Progenitor cell of endocrine pancreas (in vitro differentiated cells): Measurements from ENCODE around the gene MACROD2. TPM values are rescaled to one million over a fixed set of nuclear protein-coding genes. Genes with fewer than 3 reads are reported as not detected.

Experiments
- DNase-seq: peaks from one replicate; pipeline ENCODE4 v3.0.0; 2021; ENCODE audit warnings: low spot score; ENCODE audit not compliant: unreplicated experiment
- H3K27ac Mint-ChIP-seq: 2 replicates; pipeline ENCODE4 v1.8.0; 2021; ENCODE audit warnings: mild to moderate bottlenecking, moderate library complexity, mixed read lengths
- H3K27me3 Mint-ChIP-seq: 2 replicates; pipeline ENCODE4 v1.8.0; 2021; ENCODE audit warnings: mixed read lengths
- H3K36me3 Mint-ChIP-seq: 2 replicates; pipeline ENCODE4 v1.8.0; 2022; ENCODE audit warnings: mixed read lengths; ENCODE audit not compliant: insufficient read depth
- H3K4me1 Mint-ChIP-seq: 2 replicates; pipeline ENCODE4 v1.8.0; 2021; ENCODE audit warnings: low read depth, mixed read lengths
- H3K4me3 Mint-ChIP-seq: 2 replicates; pipeline ENCODE4 v1.8.0; 2021; ENCODE audit warnings: low read depth, mild to moderate bottlenecking, moderate library complexity, mixed read lengths
- H3K9me3 Mint-ChIP-seq: 2 replicates; pipeline ENCODE4 v1.8.0; 2021; ENCODE audit warnings: low read depth, mixed read lengths
- total RNA-seq: library from RNA; stranded (reverse); gene quantifications from 2 replicates; pipeline ENCODE4 v1.2.1, GENCODE V29; 2021
- TF ChIP-seq, protein P1 (sequence below): fragments of 200-600 bp; sonication (generic); IDR thresholded peaks from one replicate; pipeline ENCODE4 v1.5.0; 2021; ENCODE audit warnings: antibody characterized with exemption, mild to moderate bottlenecking; ENCODE audit not compliant: unreplicated experiment

MACROD2 gene
- total RNA-seq, 1 donor from 2014 or later: 7.6 TPM

DNA sequence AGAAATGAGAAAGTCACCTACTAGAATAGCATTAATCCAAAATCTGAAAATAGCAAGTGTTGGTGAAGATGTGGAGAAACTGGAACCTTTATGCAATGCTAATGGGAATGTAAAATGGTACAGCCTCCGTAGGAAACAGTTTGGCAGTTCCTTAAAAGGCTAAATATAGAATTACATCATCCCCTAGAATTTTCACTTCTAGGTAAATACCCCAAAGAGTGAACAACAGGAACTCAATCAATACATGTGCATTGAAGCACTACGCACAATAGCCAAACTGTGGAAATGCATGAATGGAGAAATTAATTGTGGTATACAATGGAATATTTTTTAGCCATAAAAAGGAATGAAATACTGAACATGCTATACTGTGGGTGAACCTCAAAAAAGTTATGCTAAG lies 1324.1 kb downstream of the MACROD2 start:
- H3K4me3 Mint-ChIP-seq: no peak overlapping the region
- H3K36me3 Mint-ChIP-seq: no peaks in the 10 kb centered on the region
- TF ChIP-seq, protein P1, sequence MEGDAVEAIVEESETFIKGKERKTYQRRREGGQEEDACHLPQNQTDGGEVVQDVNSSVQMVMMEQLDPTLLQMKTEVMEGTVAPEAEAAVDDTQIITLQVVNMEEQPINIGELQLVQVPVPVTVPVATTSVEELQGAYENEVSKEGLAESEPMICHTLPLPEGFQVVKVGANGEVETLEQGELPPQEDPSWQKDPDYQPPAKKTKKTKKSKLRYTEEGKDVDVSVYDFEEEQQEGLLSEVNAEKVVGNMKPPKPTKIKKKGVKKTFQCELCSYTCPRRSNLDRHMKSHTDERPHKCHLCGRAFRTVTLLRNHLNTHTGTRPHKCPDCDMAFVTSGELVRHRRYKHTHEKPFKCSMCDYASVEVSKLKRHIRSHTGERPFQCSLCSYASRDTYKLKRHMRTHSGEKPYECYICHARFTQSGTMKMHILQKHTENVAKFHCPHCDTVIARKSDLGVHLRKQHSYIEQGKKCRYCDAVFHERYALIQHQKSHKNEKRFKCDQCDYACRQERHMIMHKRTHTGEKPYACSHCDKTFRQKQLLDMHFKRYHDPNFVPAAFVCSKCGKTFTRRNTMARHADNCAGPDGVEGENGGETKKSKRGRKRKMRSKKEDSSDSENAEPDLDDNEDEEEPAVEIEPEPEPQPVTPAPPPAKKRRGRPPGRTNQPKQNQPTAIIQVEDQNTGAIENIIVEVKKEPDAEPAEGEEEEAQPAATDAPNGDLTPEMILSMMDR: no peak
- H3K27me3 Mint-ChIP-seq: no peaks in the 10 kb centered on the region
- H3K9me3 Mint-ChIP-seq: peaks cover 10% of the 10 kb centered on the region
- no peaks in the 10 kb centered on the region for H3K4me1 Mint-ChIP-seq
- DNase-seq: no peak
- no peak overlapping the region for H3K27ac Mint-ChIP-seq

DNA sequence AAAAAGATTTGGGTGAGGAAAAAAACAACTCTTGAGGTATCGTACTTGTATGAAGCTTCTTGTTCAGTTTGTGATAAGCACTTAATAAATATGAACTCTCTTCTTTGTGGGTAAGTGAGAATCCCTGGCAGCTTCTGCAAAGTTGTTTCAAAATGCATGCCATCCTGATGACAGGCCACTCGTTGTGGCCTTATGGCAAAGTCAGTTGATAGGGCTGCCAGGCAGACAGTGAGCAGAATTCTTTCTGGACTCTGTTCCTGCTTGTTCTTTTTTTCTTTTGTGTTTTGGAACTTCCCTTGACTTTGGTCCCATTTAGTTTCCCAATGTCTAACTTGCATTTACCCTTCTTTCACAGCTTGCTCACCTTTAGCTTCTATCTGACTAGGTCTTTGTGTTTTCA lies 1325.6 kb downstream of the MACROD2 start:
- H3K27ac Mint-ChIP-seq: no peak overlapping the region
- TF ChIP-seq, protein P1: no peak
- no peak for DNase-seq
- no peaks in the 10 kb centered on the region for H3K4me1 Mint-ChIP-seq
- no peaks in the 10 kb centered on the region for H3K27me3 Mint-ChIP-seq
- H3K9me3 Mint-ChIP-seq: peaks cover 7% of the 10 kb centered on the region
- H3K36me3 Mint-ChIP-seq: no peaks in the 10 kb centered on the region
- no peak overlapping the region for H3K4me3 Mint-ChIP-seq

DNA sequence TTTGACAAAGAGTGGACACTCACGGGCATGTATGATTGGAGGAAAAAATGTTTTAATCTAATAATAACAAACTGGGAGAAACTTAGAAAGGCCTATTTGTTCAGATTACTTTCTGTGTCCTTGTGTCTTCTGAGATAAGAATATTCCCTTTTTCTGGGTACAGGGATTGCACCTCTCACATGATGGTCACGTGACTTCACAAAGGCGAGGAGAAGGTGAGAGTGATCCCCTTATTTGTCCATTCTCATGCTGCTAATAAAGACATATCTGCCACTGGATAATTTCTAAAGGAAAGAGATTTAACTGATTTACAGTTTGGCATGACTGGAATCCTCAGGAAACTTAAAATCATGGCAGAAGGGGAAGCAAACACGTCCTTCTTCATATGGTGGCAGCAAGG lies 1331.8 kb downstream of the MACROD2 start:
- Mint-ChIP-seq H3K36me3 (no peaks in the 10 kb centered on the region), H3K27me3 (no peaks in the 10 kb centered on the region), H3K4me3 (no peak overlapping the region), H3K4me1 (peaks cover 3% of the 10 kb centered on the region), H3K27ac (no peak overlapping the region), H3K9me3 (no peaks in the 10 kb centered on the region)
- TF ChIP-seq, protein P1: no peak
- no peak for DNase-seq

DNA sequence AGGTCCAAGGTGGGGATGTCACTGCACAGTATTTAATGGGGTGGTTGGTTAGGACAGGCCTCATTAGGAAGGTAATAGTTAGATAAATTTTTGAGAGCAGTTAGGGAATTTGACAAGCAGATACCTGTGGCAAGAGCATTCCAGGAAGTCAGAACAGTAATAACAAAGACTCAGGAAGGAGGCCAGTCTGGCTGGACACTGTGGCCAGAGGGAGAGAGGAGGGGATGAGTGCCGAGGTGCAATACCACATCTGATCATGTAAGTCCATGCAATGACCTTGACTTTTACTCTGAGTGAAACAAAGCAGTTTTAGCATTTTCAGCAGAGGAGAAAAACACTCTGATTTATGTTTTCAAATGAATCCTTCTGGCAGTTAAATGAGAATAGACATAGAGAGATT lies 1332.8 kb downstream of the MACROD2 start:
- TF ChIP-seq, protein P1: no peak
- Mint-ChIP-seq H3K9me3 (no peaks in the 10 kb centered on the region), H3K27ac (no peak overlapping the region), H3K27me3 (no peaks in the 10 kb centered on the region), H3K4me1 (peaks cover 3% of the 10 kb centered on the region), H3K4me3 (no peak overlapping the region), H3K36me3 (no peaks in the 10 kb centered on the region)
- no peak for DNase-seq

DNA sequence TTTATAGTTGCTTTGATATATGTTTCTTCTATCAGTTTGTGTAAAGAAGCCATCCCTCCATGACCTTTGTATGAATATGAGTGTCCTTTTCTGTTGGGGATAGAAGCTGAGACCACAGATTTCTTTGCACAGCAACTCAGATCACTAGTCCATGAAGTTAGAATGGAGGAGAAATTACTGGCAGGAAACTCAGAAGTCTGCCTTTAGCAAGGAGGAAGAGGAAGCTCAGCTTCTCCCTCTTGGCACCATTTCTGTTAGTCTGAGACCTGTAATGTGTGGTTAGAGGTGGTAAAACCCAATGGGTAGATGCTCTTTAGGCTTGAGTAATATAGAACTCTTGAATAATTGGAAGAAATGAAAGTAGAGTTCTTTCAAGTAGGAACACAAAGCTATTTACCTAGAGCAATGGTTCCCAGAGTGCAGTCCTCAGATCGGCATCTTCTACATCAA lies 1337.4 kb downstream of the MACROD2 start:
- Mint-ChIP-seq H3K36me3 (no peaks in the 10 kb centered on the region), H3K27ac (no peak overlapping the region), H3K4me1 (peaks cover 21% of the 10 kb centered on the region), H3K27me3 (no peaks in the 10 kb centered on the region), H3K9me3 (no peaks in the 10 kb centered on the region), H3K4me3 (no peak overlapping the region)
- TF ChIP-seq, protein P1: no peak
- DNase-seq: no peak
